CD14-positive monocyte (primary cell): ENCODE results near the gene DPY19L3. TPM values are rescaled to one million over a fixed set of nuclear protein-coding genes. Genes with fewer than 3 reads are reported as not detected.

Experiments used
- DNase-seq, 3 donors: peaks; one replicate each; pipeline ENCODE4 v3.0.0-alpha.2; 2011 to 2022
- H2AFZ ChIP-seq: 2 replicates; pipeline ENCODE4 v1.6.0; 2012; ENCODE audit warnings: mild to moderate bottlenecking, low read depth, low read length, inconsistent platforms; ENCODE audit not compliant: insufficient read depth, poor library complexity, severe bottlenecking
- H3K27ac ChIP-seq, 2 donors: 1 replicate in 1 of 2; 2 replicates in 1 of 2; pipeline ENCODE4 v1.5.1; 2012 to 2013; ENCODE audit warnings: low read length in 2 of 2, control low read depth in 1 of 2, inconsistent platforms in 1 of 2, low read depth in 1 of 2, mild to moderate bottlenecking in 1 of 2
- H3K27me3 ChIP-seq, 2 donors: one replicate each; pipeline versions ENCODE4 v1.6.0 to v1.6.1; 2011 to 2013; ENCODE audit warnings: low read length in 2 of 2; ENCODE audit not compliant: control insufficient read depth in 2 of 2, insufficient read depth in 2 of 2
- H3K36me3 ChIP-seq, 2 donors: replicated peaks in 1 of 2; 1 replicate in 1 of 2; 2 replicates in 1 of 2; pipeline versions ENCODE4 v1.5.1 to v1.6.1; 2012 to 2013; ENCODE audit warnings: low read length in 2 of 2, control low read depth in 1 of 2, inconsistent platforms in 1 of 2, mild to moderate bottlenecking in 1 of 2; ENCODE audit not compliant: insufficient read depth in 2 of 2, control insufficient read depth in 1 of 2
- H3K4me1 ChIP-seq, 2 donors: 1 replicate in 1 of 2; 2 replicates in 1 of 2; pipeline versions ENCODE4 v1.5.1 to v1.6.1; 2012 to 2013; ENCODE audit warnings: low read length in 2 of 2, control low read depth in 1 of 2, inconsistent platforms in 1 of 2, mild to moderate bottlenecking in 1 of 2, moderate library complexity in 1 of 2; ENCODE audit not compliant: insufficient read depth in 2 of 2, control insufficient read depth in 1 of 2
- H3K4me2 ChIP-seq: replicated peaks from 2 replicates; pipeline ENCODE3; 2012; ENCODE audit warnings: low read length, moderate library complexity, mild to moderate bottlenecking; ENCODE audit not compliant: poor library complexity, severe bottlenecking; ENCODE audit errors: extremely low read depth
- H3K4me3 ChIP-seq, 3 experiments: fragments of 200-600 bp in 1 of 3; sonication (generic) in 1 of 3; replicated peaks in 1 of 3; 1 replicate in 2 of 3; 2 replicates in 1 of 3; pipeline ENCODE4 v1.5.1; 2011 to 2013; ENCODE audit warnings: low read length in 3 of 3, mild to moderate bottlenecking in 3 of 3, control low read depth in 2 of 3, low read depth in 2 of 3, inconsistent platforms in 1 of 3, moderate library complexity in 1 of 3
- H3K79me2 ChIP-seq: 2 replicates; pipeline ENCODE4 v1.6.0; 2012; ENCODE audit warnings: mild to moderate bottlenecking, control low read depth, inconsistent platforms, low read length, moderate library complexity; ENCODE audit not compliant: insufficient read depth
- H3K9ac ChIP-seq: 2 replicates; pipeline ENCODE4 v1.6.0; 2017; ENCODE audit warnings: low read length, mild to moderate bottlenecking; ENCODE audit not compliant: insufficient read depth, poor library complexity, severe bottlenecking
- H3K9me3 ChIP-seq, 2 donors: replicated peaks in 1 of 2; 1 replicate in 1 of 2; 2 replicates in 1 of 2; pipeline versions ENCODE4 v1.5.1 to v1.6.1; 2012 to 2013; ENCODE audit warnings: low read length in 2 of 2, control low read depth in 1 of 2; ENCODE audit not compliant: control insufficient read depth in 1 of 2, insufficient read depth in 1 of 2
- H4K20me1 ChIP-seq: 2 replicates; pipeline ENCODE4 v1.6.0; 2012; ENCODE audit warnings: mild to moderate bottlenecking, low read length, control low read depth, moderate library complexity; ENCODE audit not compliant: insufficient read depth
- H3K27ac Mint-ChIP-seq, 7 donors: one replicate each; pipeline ENCODE4 v1.8.0; 2020; ENCODE audit warnings: mild to moderate bottlenecking in 7 of 7, mixed read lengths in 7 of 7, moderate library complexity in 6 of 7, inconsistent platforms in 2 of 7
- H3K27me3 Mint-ChIP-seq, 3 donors: one replicate each; pipeline ENCODE4 v1.8.0; 2021 to 2022; ENCODE audit warnings: low read depth in 3 of 3, mild to moderate bottlenecking in 3 of 3, mixed read lengths in 3 of 3, moderate library complexity in 3 of 3, inconsistent platforms in 1 of 3
- H3K36me3 Mint-ChIP-seq, 2 donors: one replicate each; pipeline ENCODE4 v1.8.0; 2020; ENCODE audit warnings: mixed read lengths in 2 of 2, inconsistent platforms in 1 of 2, mild to moderate bottlenecking in 1 of 2
- H3K4me1 Mint-ChIP-seq: one replicate; pipeline ENCODE4 v1.8.0; 2020; ENCODE audit warnings: mild to moderate bottlenecking, mixed read lengths
- H3K4me3 Mint-ChIP-seq, 2 donors: one replicate each; pipeline ENCODE4 v1.8.0; 2020; ENCODE audit warnings: mild to moderate bottlenecking in 2 of 2, mixed read lengths in 2 of 2, moderate library complexity in 1 of 2
- H3K9me3 Mint-ChIP-seq, 7 donors: one replicate each; pipeline ENCODE4 v1.8.0; 2020 to 2022; ENCODE audit warnings: mixed read lengths in 7 of 7, mild to moderate bottlenecking in 6 of 7, moderate library complexity in 6 of 7, inconsistent platforms in 2 of 7
- CTCF ChIP-seq: fragments of 200-600 bp; IDR thresholded peaks from one replicate; pipeline ENCODE4 v1.8.0; 2022; ENCODE audit warnings: antibody characterized with exemption, mild to moderate bottlenecking
- WGBS: methylation state at CpG from one replicate; pipeline ENCODE4 v1.1.5; 2013; ENCODE audit warnings: missing lambda C conversion rate; ENCODE audit not compliant: insufficient coverage; 5-methylcytosine and 5-hydroxymethylcytosine counted together
- intact Hi-C, 2 donors: fragments of 100-400 bp; cut with micrococcal nuclease; formaldehyde crosslinking; loops; one replicate each; pipeline versions ENCODE4 v1.15.0 to v1.15.1; 2023
- polyA plus RNA-seq, 3 donors: library from polyadenylated mRNA; depleted of rRNA in 1 of 3; unstranded in 2 of 3; stranded (reverse) in 1 of 3; fragments of 300-500 nt in 2 of 3; fragments of >200 nt in 1 of 3; fragmentation: Illumina TruSeq in 2 of 3; gene quantifications; 1 replicate in 2 of 3; 2 replicates in 1 of 3; pipeline ENCODE4 v1.2.3, GENCODE V29; 2012 to 2021

Gene DPY19L3
- polyA plus RNA-seq, 3 donors, result 6.5 to 13.8 (median 7.7) TPM

DNA sequence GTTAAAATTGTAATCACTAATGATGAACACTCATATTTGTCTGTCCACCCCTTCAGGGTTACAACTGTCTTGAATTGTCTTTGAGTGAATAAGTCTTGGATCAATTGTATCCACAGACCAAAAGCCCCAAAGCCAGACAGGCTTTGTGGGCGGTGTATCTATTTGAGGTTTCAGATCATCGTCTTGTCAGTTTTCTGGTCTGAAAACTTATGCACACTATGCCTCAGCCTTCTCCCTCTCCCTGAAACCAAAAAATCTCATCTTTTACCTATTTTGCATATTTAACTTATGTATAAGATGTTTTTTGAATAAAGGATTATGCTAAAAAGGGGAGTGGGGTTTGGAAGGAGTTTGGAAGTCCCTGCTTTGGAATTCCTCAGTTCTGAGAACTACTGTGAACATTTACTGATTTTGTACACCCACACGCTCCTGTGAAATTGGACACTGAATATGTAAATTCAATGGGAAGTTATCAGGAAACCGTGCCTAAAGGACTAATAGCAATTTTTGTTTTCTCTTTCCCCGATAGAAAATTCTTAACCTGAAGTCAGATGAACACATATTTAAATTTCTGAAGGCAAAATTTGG is 52.1 kb downstream of the DPY19L3 start:
- peaks cover 0 to 1% (median 0%) of the 10 kb centered on the region in 3 donors for H3K27me3 Mint-ChIP-seq
- DNase-seq, result no peak
- H3K4me3 Mint-ChIP-seq, result no peak overlapping the region
- Histone ChIP-seq H3K4me3 (no peak overlapping the region), H2AFZ (no peak overlapping the region), H3K9me3 (no peaks in the 10 kb centered on the region), H3K9ac (no peak overlapping the region), H3K27me3 (no peaks in the 10 kb centered on the region), H3K27ac (no peak overlapping the region), H4K20me1 (no peaks in the 10 kb centered on the region), H3K36me3 (peaks cover 8 to 37% of the 10 kb centered on the region in 2 donors), H3K4me2 (no peak overlapping the region), H3K4me1 (no peaks in the 10 kb centered on the region), H3K79me2 (no peaks in the 10 kb centered on the region)
- no peaks in the 10 kb centered on the region for H3K4me1 Mint-ChIP-seq
- TF ChIP-seq CTCF, result no peak
- no peak overlapping the region for H3K27ac Mint-ChIP-seq
- H3K9me3 Mint-ChIP-seq, result no peaks in the 10 kb centered on the region
- peaks cover 36 to 40% of the 10 kb centered on the region in 2 donors for H3K36me3 Mint-ChIP-seq
- intact Hi-C loops, result no loop called here
- WGBS, result 100% methylated on average over 2 of the region's 5 CpGs

DNA sequence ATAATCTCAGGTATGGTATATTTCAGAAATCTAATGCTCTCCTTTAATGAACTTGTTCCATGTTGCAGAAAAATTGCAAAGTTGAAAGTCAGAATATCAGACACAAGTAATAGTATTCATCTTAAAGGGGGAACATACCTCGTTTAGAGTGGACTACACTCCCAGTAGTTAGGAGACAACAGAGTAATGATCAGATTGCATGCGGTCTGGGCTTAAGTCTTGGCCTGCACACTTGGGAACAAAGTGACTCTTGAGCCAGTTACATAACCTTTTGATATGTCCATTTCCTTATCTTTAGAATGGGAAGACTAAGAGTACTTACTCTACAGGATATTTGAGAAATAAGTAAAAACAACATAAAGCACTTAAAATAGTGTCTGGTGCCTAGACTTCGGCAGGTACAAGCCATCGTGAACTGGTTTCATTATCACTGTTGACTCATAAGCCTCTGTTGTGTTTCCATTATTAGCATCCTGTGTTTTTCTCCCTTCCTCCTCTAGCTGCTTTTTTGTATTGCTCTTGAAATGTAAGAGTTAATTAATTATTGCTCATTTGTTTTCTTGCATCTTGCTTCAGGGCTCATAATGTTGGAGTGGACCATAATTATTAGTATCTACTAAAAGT is 53.0 kb downstream of the DPY19L3 start:
- Histone ChIP-seq H3K27ac (no peak overlapping the region), H3K9me3 (no peaks in the 10 kb centered on the region), H3K4me2 (no peak overlapping the region), H2AFZ (no peak overlapping the region), H3K27me3 (no peaks in the 10 kb centered on the region), H4K20me1 (no peaks in the 10 kb centered on the region), H3K79me2 (no peaks in the 10 kb centered on the region), H3K36me3 (peaks cover 8 to 45% of the 10 kb centered on the region in 2 donors), H3K4me3 (no peak overlapping the region), H3K4me1 (no peaks in the 10 kb centered on the region), H3K9ac (no peak overlapping the region)
- no peak for DNase-seq
- H3K27ac Mint-ChIP-seq, result no peak overlapping the region
- H3K27me3 Mint-ChIP-seq, result peaks cover 0 to 1% (median 0%) of the 10 kb centered on the region in 3 donors
- no peak overlapping the region for H3K4me3 Mint-ChIP-seq
- TF ChIP-seq CTCF, result no peak
- peaks cover 36 to 43% of the 10 kb centered on the region in 2 donors for H3K36me3 Mint-ChIP-seq
- H3K9me3 Mint-ChIP-seq, result no peaks in the 10 kb centered on the region
- intact Hi-C loops, result no loop called here
- WGBS, result no CpG with 5 or more reads among the region's 4 CpGs
- no peaks in the 10 kb centered on the region for H3K4me1 Mint-ChIP-seq
